GF-D8 (cell line): ENCODE measurements around the gene KRT39.
"Not testable (repeated sequence)": the region's sequence is repeated elsewhere in the genome, so short reads cannot be mapped to it uniquely, and the experiment has no call there.

Experiments
- DNase-seq: peaks from one replicate; lab custom pipeline; 2025; lab: John Stamatoyannopoulos, UW

KRT39 gene

DNA sequence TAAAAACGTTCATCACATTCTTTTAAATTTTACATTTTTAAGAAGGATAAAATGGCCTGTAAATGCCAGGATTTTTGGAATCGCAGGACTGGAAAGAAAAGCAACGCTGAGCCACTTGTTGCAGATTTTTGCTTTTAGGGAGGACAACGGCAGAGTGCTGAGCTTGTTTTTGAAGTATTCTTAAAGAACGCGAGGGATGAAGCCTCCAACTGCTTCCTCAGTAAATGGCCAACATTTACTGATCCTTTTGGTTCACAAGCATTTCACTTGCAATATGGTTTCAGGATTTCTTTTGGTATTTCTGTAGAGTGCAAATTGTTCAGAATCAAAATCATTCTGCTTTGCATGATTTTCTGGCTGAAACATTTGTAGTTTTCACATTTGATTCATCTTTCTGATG, 26.5 kb downstream of the KRT39 start:
- DNase-seq = no peak

- no peak for DNase-seq
Measured at GRCh38 chr17:40938981-40939380, 27.8 kb downstream of the KRT39 start.

DNA sequence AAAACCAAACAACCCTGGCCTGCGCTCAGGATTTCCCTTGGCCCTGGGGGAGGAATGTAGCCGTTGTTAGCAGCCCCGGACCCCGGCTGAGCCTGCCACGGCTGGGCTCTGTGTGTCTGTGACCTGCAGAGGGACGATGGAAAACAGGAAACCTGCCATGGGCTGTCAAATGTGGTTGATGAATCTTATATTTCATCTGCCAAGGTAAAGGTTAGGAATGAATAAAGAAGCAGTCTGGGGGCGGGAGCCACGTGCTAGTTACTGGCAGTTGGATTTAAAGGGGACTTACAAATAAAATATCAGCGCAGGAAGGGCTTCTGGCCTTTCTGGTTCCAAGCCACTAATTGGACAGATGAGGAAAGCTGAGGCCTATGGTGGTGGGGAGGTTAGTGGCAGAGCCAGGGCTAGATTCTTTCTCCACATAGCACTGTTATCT, 29.3 kb downstream of the KRT39 start, which contains the start of gene KRT23:
TSS of gene KRT23 (minus strand) at position 263 of the 436 bp plus-strand sequence. CDS start 1,043 bp downstream, outside the sequence.
- DNase-seq = no peak

GRCh38 chr17:40936976-40937375, 29.8 kb downstream of the KRT39 start:
- DNase-seq = no peak

GRCh38 chr17:40936437-40936971, 30.2 kb downstream of the KRT39 start:
- DNase-seq = no peak

- DNase-seq = no peak
Measured at GRCh38 chr17:40935624-40936023, 31.1 kb downstream of the KRT39 start.

- no peak for DNase-seq
Measured at GRCh38 chr17:40932608-40933007, 34.1 kb downstream of the KRT39 start.

DNA sequence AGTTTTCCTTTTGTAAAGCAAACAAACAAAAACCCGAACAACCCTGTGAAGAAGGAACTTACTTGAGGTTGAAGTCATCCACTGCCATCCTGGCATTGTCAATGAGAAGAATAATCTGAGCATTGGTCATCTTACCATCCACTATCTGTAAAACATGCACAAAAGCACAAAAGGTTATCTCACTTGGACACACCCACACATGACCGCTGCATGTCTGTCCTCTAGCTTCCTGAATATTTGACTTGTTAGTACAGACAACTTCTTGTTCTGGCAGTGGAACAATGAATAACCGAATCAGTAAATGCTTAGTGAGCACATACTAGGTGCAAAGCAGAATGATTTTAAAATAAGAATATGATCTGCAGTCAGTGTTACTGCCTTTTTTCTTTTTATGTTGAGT, 35.4 kb downstream of the KRT39 start:
- DNase-seq = no peak

DNA sequence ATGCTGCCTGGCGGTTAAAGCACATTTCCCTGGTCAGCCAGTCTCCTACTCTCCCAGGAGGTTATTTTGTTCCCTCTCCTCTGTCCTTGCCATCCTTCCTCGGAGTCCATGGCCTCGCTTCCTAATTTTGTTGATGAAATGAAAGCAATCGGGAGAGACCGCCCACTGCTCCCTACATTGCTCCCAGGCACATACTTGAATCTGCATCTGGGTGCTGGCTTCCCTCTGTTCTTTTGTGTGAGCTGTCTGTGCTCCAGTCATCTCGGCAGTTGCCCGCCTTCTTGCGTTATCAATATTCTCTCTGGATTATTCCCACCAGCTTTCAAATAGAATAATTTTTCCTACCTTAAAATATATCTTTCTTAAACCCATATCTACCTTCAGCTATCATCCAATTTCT, 40.4 kb downstream of the KRT39 start:
- DNase-seq = no peak

DNA sequence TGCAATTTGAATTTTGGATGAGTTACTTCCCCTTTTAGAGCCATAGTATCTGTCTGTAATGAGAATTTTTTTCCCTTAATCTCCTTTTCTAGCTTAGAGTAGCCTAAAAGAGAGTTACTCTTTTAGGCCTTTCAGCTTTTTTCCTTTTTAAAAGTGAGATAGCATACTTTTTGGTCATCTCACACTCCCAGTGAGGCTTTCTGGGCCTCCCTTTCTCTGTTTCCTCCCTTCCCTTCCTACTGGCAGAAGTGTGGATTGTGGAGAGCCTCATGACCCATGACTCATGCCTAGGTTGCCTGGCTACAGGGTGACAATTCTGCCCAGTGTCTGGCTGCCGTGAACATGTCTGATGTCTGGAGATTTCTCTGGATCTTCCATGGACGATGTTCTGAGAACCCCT, 44.5 kb downstream of the KRT39 start:
- DNase-seq = no peak

GRCh38 chr17:40921026-40921425, 45.7 kb downstream of the KRT39 start:
- DNase-seq = no peak

DNA sequence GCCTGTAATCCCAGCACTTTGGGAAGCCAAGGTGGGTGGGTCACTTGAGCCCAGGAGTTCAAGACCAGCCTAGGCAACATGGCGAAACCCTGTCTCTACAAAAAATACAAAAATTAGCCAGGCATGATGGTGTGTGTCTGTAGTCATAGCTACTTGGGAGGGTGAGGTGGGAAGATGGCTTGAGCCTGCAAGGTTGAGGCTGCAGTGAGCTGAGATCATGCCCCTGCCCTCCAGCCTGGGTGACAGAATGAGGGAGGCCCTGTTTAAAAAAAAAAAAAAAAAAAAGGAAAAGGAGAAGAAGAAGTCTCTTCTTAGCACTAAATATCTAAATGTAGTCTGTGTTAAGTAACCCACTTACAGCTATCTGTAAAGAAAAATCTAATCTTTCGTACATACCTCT, 49.6 kb downstream of the KRT39 start:
- not testable (repeated sequence) for DNase-seq

GRCh38 chr17:40916366-40916765, 50.4 kb downstream of the KRT39 start:
- DNase-seq = no peak

- DNase-seq = no peak
Measured at GRCh38 chr17:40915721-40916256, 51.0 kb downstream of the KRT39 start.

DNA sequence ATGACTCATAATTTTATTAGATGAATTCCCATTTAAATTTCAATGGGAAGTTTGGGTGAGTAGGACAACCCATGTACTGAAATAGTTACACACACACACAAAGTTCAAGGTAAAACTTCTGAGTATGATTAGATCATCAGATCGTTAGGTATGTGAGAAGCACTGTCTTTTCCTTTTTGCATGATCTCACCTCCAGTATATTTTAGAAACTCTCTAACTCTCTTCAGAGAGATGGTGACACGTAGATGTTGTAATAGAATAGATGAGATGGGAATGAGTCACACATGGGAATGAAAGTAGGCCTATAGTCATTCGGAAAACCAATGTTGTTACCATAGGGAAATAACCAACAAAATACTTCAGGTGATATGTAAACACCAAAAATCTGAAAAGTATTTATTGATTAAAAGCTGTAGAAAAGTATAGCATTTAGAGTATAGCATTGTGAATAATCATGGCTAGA, 51.5 kb downstream of the KRT39 start:
- DNase-seq = no peak

DNA sequence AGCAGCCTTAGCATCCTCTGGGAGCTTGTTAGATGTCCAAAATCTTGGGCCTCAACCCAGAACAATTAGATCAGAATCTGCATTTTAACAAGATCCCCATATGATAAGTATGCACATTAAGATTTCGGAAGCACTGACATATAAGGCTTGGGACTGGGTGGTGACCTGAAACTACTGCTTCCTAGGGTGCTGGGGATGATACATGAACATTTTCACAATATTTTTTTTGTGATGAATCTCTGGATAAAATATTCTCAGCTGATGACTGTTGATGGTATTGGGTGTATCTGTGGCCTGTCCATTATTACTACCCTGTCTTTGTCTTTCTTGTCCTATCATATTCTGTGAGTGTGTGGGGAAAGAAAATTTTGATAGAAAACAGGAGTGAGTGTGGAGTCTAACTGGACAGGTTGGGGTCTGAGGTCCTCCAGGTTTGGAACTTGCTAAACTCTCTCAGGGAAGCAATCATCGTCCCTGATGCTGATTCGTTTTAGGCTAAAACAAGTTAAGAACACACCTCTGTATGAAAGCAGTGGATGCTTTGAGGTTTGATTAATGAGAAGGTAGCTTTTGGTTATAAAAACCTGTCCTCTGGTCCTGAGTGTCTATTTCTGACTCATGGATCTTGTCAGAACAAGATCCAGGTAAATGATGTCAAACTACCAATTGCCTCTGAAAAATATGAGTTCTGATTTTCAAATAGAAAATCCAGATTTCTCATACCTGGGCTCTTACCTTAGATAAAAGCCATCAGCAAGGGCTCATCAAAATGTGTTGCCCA, 52.5 kb downstream of the KRT39 start:
- no peak for DNase-seq

DNA sequence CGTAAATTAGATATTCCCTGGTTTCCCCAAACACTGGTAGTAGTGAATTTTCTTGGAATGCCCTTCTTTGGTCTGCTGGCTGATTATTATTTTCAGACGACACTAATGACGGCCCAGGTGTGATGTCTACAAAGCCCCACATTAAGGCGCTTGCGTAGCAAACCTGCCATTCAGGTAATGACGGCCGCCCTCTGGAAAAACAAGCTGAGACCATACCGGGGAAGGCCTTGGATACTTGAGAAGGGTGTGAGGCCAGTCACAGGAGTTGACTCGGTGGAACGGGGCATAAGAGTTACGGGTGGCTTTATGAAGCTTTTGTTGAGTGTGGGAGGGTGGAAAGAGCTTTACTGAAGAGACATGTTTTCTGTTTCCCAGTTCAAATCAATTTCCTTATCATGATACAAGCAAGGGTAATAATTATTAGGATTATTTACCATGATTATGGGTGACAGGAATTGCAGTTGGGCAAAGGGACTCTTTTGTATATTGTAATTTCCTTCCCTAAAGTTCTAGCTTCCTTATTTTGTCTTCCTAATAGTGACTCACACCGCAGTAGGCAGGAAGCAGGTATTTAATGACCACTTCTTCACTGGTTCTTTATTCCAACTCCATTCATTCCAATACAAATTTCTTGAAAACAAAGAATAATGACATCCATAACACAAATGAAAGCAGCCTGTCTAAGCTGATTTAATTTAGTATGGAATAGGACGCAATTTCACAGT, 54.1 kb downstream of the KRT39 start:
- DNase-seq = no peak

DNA sequence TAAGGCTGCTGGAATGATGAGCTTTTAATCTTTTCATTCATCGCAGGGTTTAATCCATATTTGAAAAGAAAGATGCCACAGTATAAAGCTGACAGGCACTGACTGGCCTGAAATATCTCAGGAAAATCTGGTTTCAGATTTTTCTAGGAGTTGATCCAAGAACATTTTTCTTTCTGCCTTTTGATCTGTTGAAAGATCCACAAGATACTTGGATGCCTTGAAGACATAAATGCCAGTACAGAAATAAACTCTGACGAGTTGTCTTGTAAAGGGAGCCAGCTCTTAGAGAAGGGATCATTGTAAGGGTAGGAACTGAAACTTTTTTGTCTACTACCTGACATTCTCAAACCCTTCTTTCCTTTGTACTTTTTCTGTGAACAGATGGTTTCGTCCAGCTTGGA, 56.3 kb downstream of the KRT39 start:
- no peak for DNase-seq

DNA sequence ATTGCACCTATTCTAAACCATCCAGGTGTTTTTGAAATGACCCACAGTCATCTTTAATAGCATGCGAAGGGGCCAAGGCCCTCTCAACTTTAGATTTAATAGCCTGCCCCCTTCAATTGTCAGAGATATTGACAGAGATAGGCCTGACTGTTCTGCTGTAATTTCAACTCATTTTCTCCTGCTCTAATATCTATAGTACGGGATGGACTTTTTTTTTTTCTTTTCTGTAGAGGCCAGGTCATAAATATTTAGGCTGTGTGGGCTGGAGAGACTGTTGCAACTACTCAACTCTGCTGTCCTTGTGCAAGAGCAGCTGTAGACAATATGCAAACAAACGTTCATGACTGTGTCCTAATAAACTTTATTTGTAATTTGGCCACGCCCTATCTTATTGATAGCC, 57.0 kb downstream of the KRT39 start:
- DNase-seq = no peak

- no peak for DNase-seq
Measured at GRCh38 chr17:40909351-40909750, 57.4 kb downstream of the KRT39 start.
